ENCODE results near the gene GPR15LG.

DNA sequence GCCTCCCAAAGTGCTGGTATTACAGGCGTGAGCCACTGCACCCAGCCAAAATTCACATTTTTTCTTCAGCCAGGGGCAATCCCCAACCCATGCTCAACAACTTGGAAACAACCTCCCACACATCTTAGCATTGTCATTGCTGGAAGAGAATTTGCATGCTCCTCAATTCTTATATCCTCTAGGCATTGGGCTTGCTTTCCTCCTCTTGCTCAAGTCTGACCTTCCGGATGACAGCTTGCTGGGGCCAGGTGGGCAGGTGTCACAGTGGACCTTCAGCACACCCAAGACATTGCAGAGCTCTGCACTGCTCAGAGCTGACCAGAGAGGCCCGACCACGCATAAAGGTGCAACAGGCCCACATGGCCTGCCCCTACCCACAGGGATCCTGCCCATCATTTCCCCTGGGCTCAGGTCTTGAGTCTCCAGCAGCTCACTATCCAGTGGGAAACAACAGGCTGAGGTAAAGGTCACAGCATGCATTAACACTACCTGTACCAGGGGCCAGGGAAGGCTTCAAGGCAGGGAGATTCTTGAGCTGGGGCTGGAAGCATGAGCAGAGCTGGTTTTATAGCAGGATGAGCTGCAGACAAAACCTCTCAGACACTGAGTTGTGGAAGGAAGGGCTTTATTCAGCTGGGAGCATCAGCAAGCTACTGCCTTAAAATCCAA lies 6.8 kb upstream of the GPR15LG start:
- TF ChIP-seq, protein P1, sequence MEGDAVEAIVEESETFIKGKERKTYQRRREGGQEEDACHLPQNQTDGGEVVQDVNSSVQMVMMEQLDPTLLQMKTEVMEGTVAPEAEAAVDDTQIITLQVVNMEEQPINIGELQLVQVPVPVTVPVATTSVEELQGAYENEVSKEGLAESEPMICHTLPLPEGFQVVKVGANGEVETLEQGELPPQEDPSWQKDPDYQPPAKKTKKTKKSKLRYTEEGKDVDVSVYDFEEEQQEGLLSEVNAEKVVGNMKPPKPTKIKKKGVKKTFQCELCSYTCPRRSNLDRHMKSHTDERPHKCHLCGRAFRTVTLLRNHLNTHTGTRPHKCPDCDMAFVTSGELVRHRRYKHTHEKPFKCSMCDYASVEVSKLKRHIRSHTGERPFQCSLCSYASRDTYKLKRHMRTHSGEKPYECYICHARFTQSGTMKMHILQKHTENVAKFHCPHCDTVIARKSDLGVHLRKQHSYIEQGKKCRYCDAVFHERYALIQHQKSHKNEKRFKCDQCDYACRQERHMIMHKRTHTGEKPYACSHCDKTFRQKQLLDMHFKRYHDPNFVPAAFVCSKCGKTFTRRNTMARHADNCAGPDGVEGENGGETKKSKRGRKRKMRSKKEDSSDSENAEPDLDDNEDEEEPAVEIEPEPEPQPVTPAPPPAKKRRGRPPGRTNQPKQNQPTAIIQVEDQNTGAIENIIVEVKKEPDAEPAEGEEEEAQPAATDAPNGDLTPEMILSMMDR (IDR thresholded peaks at IDR 0.05; ENCODE audit: low read depth, low read length): no peak
- TF ChIP-seq POLR2A (IDR thresholded peaks at IDR 0.05; ENCODE audit: extremely low read depth, insufficient read length) (no peak), MYC (IDR thresholded peaks at IDR 0.05; ENCODE audit: low read depth, low read length) (no peak)
- TF ChIP-seq, protein P2, sequence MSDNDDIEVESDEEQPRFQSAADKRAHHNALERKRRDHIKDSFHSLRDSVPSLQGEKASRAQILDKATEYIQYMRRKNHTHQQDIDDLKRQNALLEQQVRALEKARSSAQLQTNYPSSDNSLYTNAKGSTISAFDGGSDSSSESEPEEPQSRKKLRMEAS (IDR thresholded peaks at IDR 0.05; ENCODE audit: low read depth, low read length): no peak
